Endothelial cell (in vitro differentiated cells): ENCODE data around the gene PACS2. TPM values are rescaled to one million over a fixed set of nuclear protein-coding genes. Genes with fewer than 3 reads are reported as not detected.
A peak's percentile ranks its signal among the peaks of the same experiment; 100 is the strongest.

Experiments
- DNase-seq: peaks from one replicate; pipeline ENCODE4 v3.0.0; 2021; ENCODE audit warnings: low spot score
- H3K27ac Mint-ChIP-seq: one replicate; pipeline ENCODE4 v1.8.0; 2021; ENCODE audit warnings: mixed read lengths, inconsistent platforms; ENCODE audit not compliant: unreplicated experiment
- H3K27me3 Mint-ChIP-seq: one replicate; pipeline ENCODE4 v1.8.0; 2021; ENCODE audit warnings: mild to moderate bottlenecking, moderate library complexity, mixed read lengths, inconsistent platforms; ENCODE audit not compliant: unreplicated experiment
- H3K36me3 Mint-ChIP-seq: one replicate; pipeline ENCODE4 v1.8.0; 2021; ENCODE audit warnings: mild to moderate bottlenecking, low read depth, mixed read lengths, inconsistent platforms; ENCODE audit not compliant: unreplicated experiment
- H3K4me1 Mint-ChIP-seq: one replicate; pipeline ENCODE4 v1.8.0; 2021; ENCODE audit warnings: mild to moderate bottlenecking, mixed read lengths, inconsistent platforms; ENCODE audit not compliant: unreplicated experiment
- H3K4me3 Mint-ChIP-seq: one replicate; pipeline ENCODE4 v1.8.0; 2021; ENCODE audit warnings: mild to moderate bottlenecking, mixed read lengths, inconsistent platforms; ENCODE audit not compliant: unreplicated experiment
- H3K9me3 Mint-ChIP-seq: one replicate; pipeline ENCODE4 v1.8.0; 2021; ENCODE audit warnings: mixed read lengths, inconsistent platforms; ENCODE audit not compliant: unreplicated experiment
- total RNA-seq: library from RNA; stranded (reverse); fragmentation: NEBNext Ultra II Directional; extraction: Animal tissue kit (Norgen Biotek cat#: 25700); gene quantifications from one replicate; pipeline ENCODE4 v1.2.1, GENCODE V29; 2021; ENCODE audit not compliant: unreplicated experiment
- TF ChIP-seq, protein P1 (sequence below): fragments of 200-600 bp; sonication (generic); IDR thresholded peaks from one replicate; pipeline ENCODE4 v1.5.0; 2021; ENCODE audit warnings: antibody characterized with exemption; ENCODE audit not compliant: unreplicated experiment

The PACS2 gene
- total RNA-seq, 1 donor from 2014 or later, result 113 TPM

DNA sequence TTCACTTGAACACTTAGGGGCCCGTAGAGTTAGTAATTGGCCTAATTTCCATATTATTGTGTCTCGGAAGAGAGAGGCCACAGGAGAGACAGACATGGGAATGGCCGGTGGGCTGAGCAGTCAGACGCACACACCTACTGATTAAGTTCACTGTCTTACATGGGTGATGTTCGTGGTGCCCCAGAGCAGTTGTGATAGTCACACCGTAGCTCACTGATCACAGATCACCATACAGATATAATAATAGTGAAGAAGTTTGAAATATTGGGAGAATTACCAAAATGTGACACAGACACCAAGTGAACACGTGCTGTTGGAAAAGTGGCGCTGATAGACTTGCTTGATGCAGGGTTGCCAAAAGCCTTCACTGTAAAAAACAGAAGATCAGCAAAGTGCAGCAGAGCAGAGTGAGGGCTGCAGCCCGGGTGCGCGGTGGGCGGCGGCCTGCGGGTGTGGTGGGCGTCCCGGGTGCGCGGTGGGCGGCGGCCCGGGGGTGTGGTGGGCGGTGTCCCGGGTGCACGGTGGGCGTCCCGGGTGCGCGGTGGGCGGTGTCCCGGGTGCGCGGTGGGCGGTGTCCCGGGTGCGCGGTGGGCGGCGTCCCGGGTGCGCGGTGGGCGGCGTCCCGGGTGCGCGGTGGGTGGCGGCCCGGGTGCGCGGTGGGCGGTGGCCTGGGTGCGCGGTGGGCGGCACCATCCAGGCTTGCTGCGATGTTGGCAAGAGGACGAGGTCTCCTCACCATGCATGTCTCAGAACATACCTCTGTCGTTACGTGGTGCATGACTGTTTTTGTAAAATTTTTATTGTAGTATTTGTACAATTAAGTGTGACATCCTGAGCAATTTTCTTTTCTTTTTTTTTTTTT lies 49.5 kb downstream of the PACS2 start:
- Mint-ChIP-seq H3K4me1 (peaks cover 9% of the 10 kb centered on the region), H3K9me3 (no peaks in the 10 kb centered on the region), H3K27ac (peak overlapping the region; percentile 42), H3K27me3 (peaks cover 16% of the 10 kb centered on the region), H3K4me3 (no peak overlapping the region), H3K36me3 (peaks cover 10% of the 10 kb centered on the region)
- TF ChIP-seq, protein P1, sequence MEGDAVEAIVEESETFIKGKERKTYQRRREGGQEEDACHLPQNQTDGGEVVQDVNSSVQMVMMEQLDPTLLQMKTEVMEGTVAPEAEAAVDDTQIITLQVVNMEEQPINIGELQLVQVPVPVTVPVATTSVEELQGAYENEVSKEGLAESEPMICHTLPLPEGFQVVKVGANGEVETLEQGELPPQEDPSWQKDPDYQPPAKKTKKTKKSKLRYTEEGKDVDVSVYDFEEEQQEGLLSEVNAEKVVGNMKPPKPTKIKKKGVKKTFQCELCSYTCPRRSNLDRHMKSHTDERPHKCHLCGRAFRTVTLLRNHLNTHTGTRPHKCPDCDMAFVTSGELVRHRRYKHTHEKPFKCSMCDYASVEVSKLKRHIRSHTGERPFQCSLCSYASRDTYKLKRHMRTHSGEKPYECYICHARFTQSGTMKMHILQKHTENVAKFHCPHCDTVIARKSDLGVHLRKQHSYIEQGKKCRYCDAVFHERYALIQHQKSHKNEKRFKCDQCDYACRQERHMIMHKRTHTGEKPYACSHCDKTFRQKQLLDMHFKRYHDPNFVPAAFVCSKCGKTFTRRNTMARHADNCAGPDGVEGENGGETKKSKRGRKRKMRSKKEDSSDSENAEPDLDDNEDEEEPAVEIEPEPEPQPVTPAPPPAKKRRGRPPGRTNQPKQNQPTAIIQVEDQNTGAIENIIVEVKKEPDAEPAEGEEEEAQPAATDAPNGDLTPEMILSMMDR, result no peak
- DNase-seq, result no peak

DNA sequence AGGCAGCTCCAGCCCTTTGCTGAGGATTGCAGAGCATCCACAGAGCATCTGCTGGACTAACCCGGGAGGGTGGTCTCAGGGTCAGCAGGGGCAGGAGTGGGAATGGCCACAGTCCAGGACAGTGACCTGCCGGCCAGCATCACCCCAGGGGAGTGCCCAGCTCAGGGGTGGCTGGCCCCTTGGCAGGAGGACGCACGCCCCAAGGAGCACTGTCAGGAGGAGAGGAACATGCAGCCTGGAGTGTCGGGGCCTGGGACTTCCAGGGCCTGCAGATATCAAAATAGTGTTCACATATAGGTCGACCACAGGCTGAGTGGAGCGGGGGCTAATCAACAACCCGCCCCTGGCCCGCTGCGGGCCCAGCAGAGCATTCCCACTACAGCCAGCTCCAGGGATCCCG lies 50.6 kb downstream of the PACS2 start:
- Mint-ChIP-seq H3K4me1 (peaks cover 9% of the 10 kb centered on the region), H3K36me3 (peaks cover 11% of the 10 kb centered on the region), H3K4me3 (no peak overlapping the region), H3K27me3 (peaks cover 15% of the 10 kb centered on the region), H3K9me3 (no peaks in the 10 kb centered on the region), H3K27ac (no peak overlapping the region)
- no peak for DNase-seq
- TF ChIP-seq, protein P1, result no peak

DNA sequence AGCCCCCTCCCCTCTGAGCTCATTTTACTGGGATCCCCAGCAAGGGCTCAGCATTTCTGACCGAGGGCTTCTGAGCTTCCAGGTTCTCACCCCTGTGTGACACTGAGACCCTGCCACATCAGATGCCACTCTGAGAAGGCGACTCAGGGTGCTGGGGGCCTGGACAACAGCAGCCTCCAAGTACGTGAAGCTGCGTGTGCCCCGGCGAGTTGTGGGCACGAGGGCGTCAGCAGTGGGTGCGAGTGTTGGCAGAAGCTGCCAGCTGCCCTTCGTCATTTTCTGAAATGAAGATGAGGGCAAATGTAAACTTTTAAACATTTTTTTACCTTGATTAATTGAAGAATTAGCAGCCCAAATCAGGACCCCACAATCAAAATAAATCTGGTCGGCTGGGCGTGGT lies 51.1 kb downstream of the PACS2 start:
- H3K9me3 Mint-ChIP-seq, result no peaks in the 10 kb centered on the region
- H3K27ac Mint-ChIP-seq, result no peak overlapping the region
- TF ChIP-seq, protein P1, result no peak
- peaks cover 15% of the 10 kb centered on the region for H3K27me3 Mint-ChIP-seq
- H3K4me1 Mint-ChIP-seq, result peaks cover 8% of the 10 kb centered on the region
- peaks cover 10% of the 10 kb centered on the region for H3K36me3 Mint-ChIP-seq
- no peak for DNase-seq
- no peak overlapping the region for H3K4me3 Mint-ChIP-seq

DNA sequence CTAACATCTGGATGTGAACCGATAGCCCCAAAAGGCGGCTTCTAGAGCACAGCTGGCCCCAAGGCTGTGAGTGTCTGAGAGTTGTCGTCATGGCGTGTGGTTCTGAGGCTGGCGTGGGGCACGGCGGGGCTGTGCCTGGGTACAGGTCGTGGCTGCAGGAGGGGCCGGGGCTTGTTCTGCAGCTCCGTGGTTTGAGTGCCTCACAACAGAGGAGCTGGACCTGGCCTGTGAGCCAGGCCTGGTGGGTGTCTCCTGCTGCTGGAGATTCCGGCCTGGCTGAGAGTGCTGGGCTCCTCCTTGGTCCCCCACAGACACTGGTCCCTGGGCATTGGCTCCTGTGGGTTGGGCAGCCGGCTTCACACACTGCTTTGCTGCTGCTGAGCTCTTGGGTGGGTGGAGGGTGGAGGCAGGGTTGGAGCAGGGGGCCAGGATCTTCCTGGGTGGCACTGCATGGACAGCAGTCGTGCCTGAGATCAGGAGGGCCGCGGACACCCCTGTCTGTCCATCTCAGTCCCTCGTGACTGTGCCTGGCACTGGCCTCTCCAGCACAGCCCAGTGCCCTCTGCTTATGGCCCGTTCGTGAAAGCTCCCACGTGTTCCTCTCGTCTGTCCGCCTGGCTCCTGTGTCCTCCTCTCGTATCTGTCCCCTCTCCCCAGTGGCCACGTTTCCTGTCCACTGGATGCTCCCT lies 52.0 kb downstream of the PACS2 start:
- Mint-ChIP-seq H3K36me3 (peaks cover 5% of the 10 kb centered on the region), H3K4me3 (no peak overlapping the region), H3K27me3 (peaks cover 13% of the 10 kb centered on the region), H3K4me1 (peaks cover 5% of the 10 kb centered on the region), H3K27ac (no peak overlapping the region), H3K9me3 (no peaks in the 10 kb centered on the region)
- TF ChIP-seq, protein P1, result no peak
- no peak for DNase-seq
